Erythroblast (primary cell): Measurements from ENCODE around the gene TMEM154.

Source experiments
- GATA1 ChIP-seq: IDR thresholded peaks from 2 replicates; pipeline ENCODE4 v1.6.1; 2011; ENCODE audit warnings: low read depth, mild to moderate bottlenecking, control low read depth, low read length, moderate library complexity
- POLR2A ChIP-seq: IDR thresholded peaks from 2 replicates; pipeline ENCODE4 v1.6.1; 2011; ENCODE audit warnings: mild to moderate bottlenecking, low read length

GRCh38 chr4:152678841-152679240 lies 956 bp downstream of the TMEM154 start:
- TF ChIP-seq POLR2A (no peak), GATA1 (no peak)
